ENCODE measurements around the gene JAZF1. TPM values are rescaled to one million over a fixed set of nuclear protein-coding genes. Genes with fewer than 3 reads are reported as not detected.

Gene JAZF1
- total RNA-seq, 1 donor from 2014 or later, result 29.4 TPM

GRCh38 chr7:28088901-28089714, 91.5 kb downstream of the JAZF1 start:
- H3K27ac ChIP-seq (replicated peaks), result no peak overlapping the region
- intact Hi-C loops (cut with micrococcal nuclease), result no loop called here
- no peaks in the 10 kb centered on the region for H3K27me3 ChIP-seq (ENCODE audit: low read depth)
- no peaks in the 10 kb centered on the region for H3K36me3 ChIP-seq
- no peaks in the 10 kb centered on the region for H3K9me3 ChIP-seq (replicated peaks)
- H3K4me3 ChIP-seq, result no peak overlapping the region
- TF ChIP-seq, protein P1, sequence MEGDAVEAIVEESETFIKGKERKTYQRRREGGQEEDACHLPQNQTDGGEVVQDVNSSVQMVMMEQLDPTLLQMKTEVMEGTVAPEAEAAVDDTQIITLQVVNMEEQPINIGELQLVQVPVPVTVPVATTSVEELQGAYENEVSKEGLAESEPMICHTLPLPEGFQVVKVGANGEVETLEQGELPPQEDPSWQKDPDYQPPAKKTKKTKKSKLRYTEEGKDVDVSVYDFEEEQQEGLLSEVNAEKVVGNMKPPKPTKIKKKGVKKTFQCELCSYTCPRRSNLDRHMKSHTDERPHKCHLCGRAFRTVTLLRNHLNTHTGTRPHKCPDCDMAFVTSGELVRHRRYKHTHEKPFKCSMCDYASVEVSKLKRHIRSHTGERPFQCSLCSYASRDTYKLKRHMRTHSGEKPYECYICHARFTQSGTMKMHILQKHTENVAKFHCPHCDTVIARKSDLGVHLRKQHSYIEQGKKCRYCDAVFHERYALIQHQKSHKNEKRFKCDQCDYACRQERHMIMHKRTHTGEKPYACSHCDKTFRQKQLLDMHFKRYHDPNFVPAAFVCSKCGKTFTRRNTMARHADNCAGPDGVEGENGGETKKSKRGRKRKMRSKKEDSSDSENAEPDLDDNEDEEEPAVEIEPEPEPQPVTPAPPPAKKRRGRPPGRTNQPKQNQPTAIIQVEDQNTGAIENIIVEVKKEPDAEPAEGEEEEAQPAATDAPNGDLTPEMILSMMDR (IDR thresholded peaks at IDR 0.05; ENCODE audit: borderline replicate concordance), result no peak
- H3K4me1 ChIP-seq, result peaks cover 9% of the 10 kb centered on the region
- DNase-seq, result no peak

DNA sequence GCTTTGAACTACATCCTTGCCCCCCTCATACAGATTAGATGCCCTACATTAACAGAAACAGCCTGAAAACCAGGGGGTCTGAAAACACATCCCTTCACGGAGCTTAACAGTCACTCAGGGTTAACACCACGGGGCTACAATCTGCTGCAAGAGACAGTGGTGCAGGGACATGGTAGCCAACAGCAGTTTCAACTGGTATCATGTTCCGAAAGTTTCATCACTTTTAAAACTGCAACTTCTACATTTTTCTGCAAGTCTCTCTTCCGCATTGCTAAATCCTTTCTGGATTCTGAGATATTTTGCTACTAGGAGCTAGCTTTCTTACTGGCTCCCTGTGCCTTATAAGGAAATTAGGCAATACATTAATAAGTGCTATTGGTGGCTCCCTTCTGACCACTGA, 92.6 kb downstream of the JAZF1 start:
- Histone ChIP-seq H3K4me3 (no peak overlapping the region), H3K9me3 (replicated peaks) (no peaks in the 10 kb centered on the region), H3K36me3 (no peaks in the 10 kb centered on the region), H3K27ac (replicated peaks) (no peak overlapping the region), H3K4me1 (peaks cover 9% of the 10 kb centered on the region), H3K27me3 (ENCODE audit: low read depth) (no peaks in the 10 kb centered on the region)
- intact Hi-C loops (cut with micrococcal nuclease), result no loop called here
- TF ChIP-seq, protein P1 (IDR thresholded peaks at IDR 0.05; ENCODE audit: borderline replicate concordance), result no peak
- no peak for DNase-seq

- peaks cover 11% of the 10 kb centered on the region for H3K4me1 ChIP-seq
- TF ChIP-seq, protein P1 (IDR thresholded peaks at IDR 0.05; ENCODE audit: borderline replicate concordance), result no peak
- DNase-seq, result no peak
- H3K9me3 ChIP-seq (replicated peaks), result no peaks in the 10 kb centered on the region
- no peak overlapping the region for H3K4me3 ChIP-seq
- no peaks in the 10 kb centered on the region for H3K36me3 ChIP-seq
- H3K27me3 ChIP-seq (ENCODE audit: low read depth), result no peaks in the 10 kb centered on the region
- intact Hi-C loops (cut with micrococcal nuclease), result no loop called here
- H3K27ac ChIP-seq (replicated peaks), result no peak overlapping the region
Measured at GRCh38 chr7:28086198-28086597, 94.4 kb downstream of the JAZF1 start.

DNA sequence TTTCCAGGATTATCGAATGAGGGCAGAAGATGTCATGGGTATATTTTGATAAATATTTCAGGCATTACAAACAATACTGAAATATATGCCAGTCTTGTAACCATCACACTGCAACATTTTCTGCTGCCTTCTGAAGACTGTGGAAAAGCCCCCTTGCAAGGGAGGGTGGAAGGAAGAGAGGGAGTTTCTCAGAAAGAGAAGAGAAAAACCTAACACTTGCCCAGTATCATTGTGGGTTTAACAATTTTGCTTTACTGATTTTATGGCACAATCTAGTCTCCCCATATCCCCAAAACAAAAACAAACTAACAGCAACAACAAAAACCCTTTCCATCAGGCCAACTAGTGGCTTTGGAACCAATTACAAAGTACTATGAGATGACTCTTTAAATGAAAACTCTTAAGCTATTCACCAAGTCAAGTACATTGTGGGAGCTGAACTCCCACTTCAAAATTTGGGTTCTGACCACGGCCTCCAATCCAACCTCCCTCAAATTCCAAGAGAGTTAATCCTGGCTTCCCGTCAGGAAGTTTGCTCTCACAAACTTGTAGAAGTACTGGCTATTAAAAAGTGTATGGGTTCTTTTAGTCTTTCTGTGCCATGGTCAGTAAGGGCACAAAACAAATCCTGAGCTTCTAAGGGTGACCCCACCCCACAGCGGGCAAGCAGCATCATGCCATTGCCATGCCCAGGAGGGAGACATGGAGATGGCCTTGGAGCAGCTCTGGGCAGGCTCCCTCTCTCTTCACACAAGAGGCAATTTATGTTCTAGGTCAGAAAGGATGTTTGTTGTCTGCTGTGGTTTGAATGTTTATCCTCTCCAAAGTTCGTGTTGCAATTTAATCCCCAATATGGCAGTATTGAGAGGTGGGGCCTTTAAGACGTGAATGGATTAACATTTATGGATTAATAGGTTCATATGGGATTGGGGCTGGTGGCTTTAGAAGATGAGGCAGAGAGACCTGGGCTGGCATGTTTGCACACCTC, 96.3 kb downstream of the JAZF1 start:
- intact Hi-C loops (cut with micrococcal nuclease), result no loop called here

More for the DNA sequence above, 96.3 kb downstream of the JAZF1 start:
- Histone ChIP-seq H3K4me3 (no peak overlapping the region), H3K9me3 (replicated peaks) (no peaks in the 10 kb centered on the region), H3K27me3 (ENCODE audit: low read depth) (no peaks in the 10 kb centered on the region), H3K36me3 (no peaks in the 10 kb centered on the region), H3K4me1 (peaks cover 26% of the 10 kb centered on the region), H3K27ac (replicated peaks) (no peak overlapping the region)
- TF ChIP-seq, protein P1 (IDR thresholded peaks at IDR 0.05; ENCODE audit: borderline replicate concordance), result no peak
- no peak for DNase-seq

All from left ventricle myocardium inferior (tissue), 1 donor.